ENCODE data around the gene TPM2. TPM values are rescaled to one million over a fixed set of nuclear protein-coding genes. Genes with fewer than 3 reads are reported as not detected.

Gene TPM2
- total and polyA plus RNA-seq, 9 of the 15 experiments (the other 6 are each of a cell fraction or from before 2014, with no cell fraction given): 0.28 to 16.1 (median 4.5) TPM

- TF ChIP-seq, protein P1, sequence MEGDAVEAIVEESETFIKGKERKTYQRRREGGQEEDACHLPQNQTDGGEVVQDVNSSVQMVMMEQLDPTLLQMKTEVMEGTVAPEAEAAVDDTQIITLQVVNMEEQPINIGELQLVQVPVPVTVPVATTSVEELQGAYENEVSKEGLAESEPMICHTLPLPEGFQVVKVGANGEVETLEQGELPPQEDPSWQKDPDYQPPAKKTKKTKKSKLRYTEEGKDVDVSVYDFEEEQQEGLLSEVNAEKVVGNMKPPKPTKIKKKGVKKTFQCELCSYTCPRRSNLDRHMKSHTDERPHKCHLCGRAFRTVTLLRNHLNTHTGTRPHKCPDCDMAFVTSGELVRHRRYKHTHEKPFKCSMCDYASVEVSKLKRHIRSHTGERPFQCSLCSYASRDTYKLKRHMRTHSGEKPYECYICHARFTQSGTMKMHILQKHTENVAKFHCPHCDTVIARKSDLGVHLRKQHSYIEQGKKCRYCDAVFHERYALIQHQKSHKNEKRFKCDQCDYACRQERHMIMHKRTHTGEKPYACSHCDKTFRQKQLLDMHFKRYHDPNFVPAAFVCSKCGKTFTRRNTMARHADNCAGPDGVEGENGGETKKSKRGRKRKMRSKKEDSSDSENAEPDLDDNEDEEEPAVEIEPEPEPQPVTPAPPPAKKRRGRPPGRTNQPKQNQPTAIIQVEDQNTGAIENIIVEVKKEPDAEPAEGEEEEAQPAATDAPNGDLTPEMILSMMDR (IDR thresholded peaks at IDR 0.05 in 2 of 3, conservative IDR thresholded peaks at IDR 0.05 in 1 of 3; ENCODE audit: insufficient read depth in 2 of 3, low read depth in 1 of 3, low read length in 3 of 3): 0 out of 6 replicates have a peak, but pooled peaks of 1 of the 3 experiments have one; percentile 20
- TF ChIP-seq RBM22 (IDR thresholded peaks at IDR 0.05; ENCODE audit: low read depth, low read length, poor library complexity, severe bottlenecking): no peak
These were observed 35.6 kb upstream of the TPM2 start (continued) for GRCh38 chr9:35725362-35725761.

GRCh38 chr9:35723908-35724307 is 34.2 kb upstream of the TPM2 start:
- CTCF ChIA-PET (ENCODE audit: low intra/inter-chr PET ratio): no interaction called here
- FAIRE-seq (no peak), ATAC-seq (no peak), DNase-seq (ENCODE audit: extremely low read depth in 1 of 4, low spot score in 3 of 4) (no peak)
- peaks cover 3% of the 10 kb centered on the region; the same call in 1 of the 2 replicates for H4K20me1 ChIP-seq (replicated peaks; ENCODE audit: control insufficient read depth, insufficient read depth, low read length)
- in situ Hi-C loops (cut with MboI) (no loop called here), intact Hi-C loops (cut with micrococcal nuclease) (no loop called here)
- no peak overlapping the region for H3K4me3 ChIP-seq
- no peaks in the 10 kb centered on the region for H3K27me3 ChIP-seq (ENCODE audit: control insufficient read depth in 2 of 2, insufficient read depth in 2 of 2, low read length in 2 of 2)
- BruUV-seq (replicated peaks): no TSS peak
- H3K4me2 ChIP-seq (ENCODE audit: insufficient read depth, low read length): no peak overlapping the region
- peaks cover 8% of the 10 kb centered on the region for H3K9me1 ChIP-seq (ENCODE audit: control insufficient read depth, insufficient read depth, low read length)
- POLR2A ChIA-PET: interaction anchor here (0.6 to 1.0 kb wide), 3 partner anchors 18 to 122 kb away, joined by 3 read pairs; no protein-coding TSS in a partner anchor
- H3K36me3 ChIP-seq (ENCODE audit: control insufficient read depth, insufficient read depth, low read length): peaks cover 90% of the 10 kb centered on the region
- 0 out of 4 replicates have a peak overlapping the region, but pooled peaks of 1 of the 2 experiments have one; percentile 39 for H3K9ac ChIP-seq (ENCODE audit: insufficient read depth in 1 of 2, low read depth in 2 of 2, low read length in 2 of 2)
- no peak overlapping the region; the same call in 2 of the 3 replicates for H3K27ac ChIP-seq (ENCODE audit: extremely low read depth, low read depth, low read length)
- peaks cover 38% of the 10 kb centered on the region for H3K79me2 ChIP-seq (ENCODE audit: control insufficient read depth, insufficient read depth, low read length)
- peaks cover 14 to 28% of the 10 kb centered on the region in 2 experiments; a peak in 4 of 5 replicates for H3K4me1 ChIP-seq (replicated peaks in 1 of 2; ENCODE audit: control insufficient read depth in 2 of 2, insufficient read depth in 2 of 2, low read length in 2 of 2)
- 0 out of 2 replicates have a peak, but pooled peaks have one; percentile 13 for TF ChIP-seq POLR2G (IDR thresholded peaks at IDR 0.05; ENCODE audit: low read depth, low read length)
- TF ChIP-seq ZBTB33 (CRISPR knock-in tag; IDR thresholded peaks at IDR 0.05): no peak
- H3K9me3 ChIP-seq (replicated peaks; ENCODE audit: control insufficient read depth, insufficient read depth, low read depth, low read length): no peaks in the 10 kb centered on the region
- no peak overlapping the region for H2AFZ ChIP-seq (ENCODE audit: low read depth, low read length)
- WGBS (ENCODE audit: insufficient coverage, low coverage, missing lambda C conversion rate): 95% methylated on average over 7 of the region's 8 CpGs
